ENCODE data around the gene CDK5RAP1.

- TF ChIP-seq CTCF (conservative IDR thresholded peaks at IDR 0.05; ENCODE audit: low read depth, low read length) (no peak), NFE2L2 (IDR thresholded peaks at IDR 0.05; ENCODE audit: low read depth, low read length) (no peak), RAD21 (IDR thresholded peaks at IDR 0.05; ENCODE audit: low read length) (no peak), CHD1 (IDR thresholded peaks at IDR 0.05; ENCODE audit: low read depth, low read length) (no peak), SMC3 (IDR thresholded peaks at IDR 0.05; ENCODE audit: low read depth, low read length) (no peak), POLR2A (IDR thresholded peaks at IDR 0.05; ENCODE audit: low read depth, low read length) (no peak), USF2 (IDR thresholded peaks at IDR 0.05; ENCODE audit: low read depth, low read length) (no peak), RFX5 (IDR thresholded peaks at IDR 0.05; ENCODE audit: low read depth, low read length) (no peak), MXI1 (IDR thresholded peaks at IDR 0.05; ENCODE audit: borderline replicate concordance, low read depth, low read length) (no peak), BHLHE40 (IDR thresholded peaks at IDR 0.05; ENCODE audit: low read depth, low read length) (no peak), MAZ (IDR thresholded peaks at IDR 0.05; ENCODE audit: borderline replicate concordance, low read depth, low read length) (no peak), CEBPB (IDR thresholded peaks at IDR 0.05; ENCODE audit: low read depth, low read length) (no peak)
Measured at GRCh38 chr20:33339515-33340058, 61.7 kb downstream of the CDK5RAP1 start.

Data from IMR-90 (cell line).